GM18517 (cell line): ENCODE data around the gene S100A14.

Experiments used
- ATAC-seq: cut with Tn5 transposase; IDR thresholded peaks from one replicate; pipeline ENCODE4 v1.9.1; 2021; ENCODE audit warnings: mild to moderate bottlenecking, moderate library complexity; ENCODE audit not compliant: unreplicated experiment

S100A14 gene

GRCh38 chr1:153617663-153618062, 1.5 kb upstream of the S100A14 start:
- ATAC-seq = no peak

- no peak for ATAC-seq
Observed at GRCh38 chr1:153616917-153617311, 789 bp upstream of the S100A14 start.

- ATAC-seq = no peak
Observed at GRCh38 chr1:153615406-153615805, 719 bp downstream of the S100A14 start.

GRCh38 chr1:153614906-153615305, 1.2 kb downstream of the S100A14 start:
- ATAC-seq = no peak

GRCh38 chr1:153614189-153614900, 1.8 kb downstream of the S100A14 start:
- no peak for ATAC-seq

GRCh38 chr1:153613406-153613805, 2.7 kb downstream of the S100A14 start:
- no peak for ATAC-seq

- ATAC-seq = no peak
Observed at GRCh38 chr1:153612755-153613331, 3.3 kb downstream of the S100A14 start, which contains the start of gene S100A16. Gene S100A16, minus strand, starts transcription at chr1:153613137. Its CDS starts 4,986 bp downstream, at chr1:153608151.

- no peak for ATAC-seq
Observed at GRCh38 chr1:153612111-153612754, 3.9 kb downstream of the S100A14 start.

- no peak for ATAC-seq
Observed at GRCh38 chr1:153611356-153611755, 4.8 kb downstream of the S100A14 start.

GRCh38 chr1:153610811-153611301, 5.3 kb downstream of the S100A14 start:
- ATAC-seq = no peak

GRCh38 chr1:153610334-153610733, 5.8 kb downstream of the S100A14 start:
- no peak for ATAC-seq

GRCh38 chr1:153609585-153609907, 6.6 kb downstream of the S100A14 start:
- no peak for ATAC-seq

- ATAC-seq = no peak
Observed at GRCh38 chr1:153608742-153609584, 7.2 kb downstream of the S100A14 start.

- ATAC-seq = no peak
Observed at GRCh38 chr1:153608089-153608682, 7.9 kb downstream of the S100A14 start.

GRCh38 chr1:153607381-153607780, 8.7 kb downstream of the S100A14 start:
- ATAC-seq = no peak

- no peak for ATAC-seq
Observed at GRCh38 chr1:153606194-153606593, 9.9 kb downstream of the S100A14 start.

- ATAC-seq = no peak
Observed at GRCh38 chr1:153602749-153603148, 13.4 kb downstream of the S100A14 start.

GRCh38 chr1:153599847-153600246, 16.3 kb downstream of the S100A14 start:
- no peak for ATAC-seq

GRCh38 chr1:153598309-153599172, 17.6 kb downstream of the S100A14 start:
- peak; percentile 97 for ATAC-seq

GRCh38 chr1:153597206-153597605, 18.9 kb downstream of the S100A14 start:
- no peak for ATAC-seq
